ENCODE results near the gene ZNF280D.

ZNF280D gene

GRCh38 chr15:56749982-56750381 lies 16.7 kb upstream of the ZNF280D start:
- Histone ChIP-seq H3K23ac (ENCODE audit: low read depth, low read length, poor library complexity) (no peak overlapping the region), H2AFZ (ENCODE audit: low read length) (no peak overlapping the region), H2AK5ac (ENCODE audit: low read depth, low read length) (no peak overlapping the region), H3K4ac (ENCODE audit: low read length) (no peak overlapping the region), H2BK5ac (ENCODE audit: low read length) (no peak overlapping the region), H3K79me1 (ENCODE audit: low read depth, low read length) (no peaks in the 10 kb centered on the region), H2BK12ac (ENCODE audit: low read length) (no peak overlapping the region), H3K9ac (ENCODE audit: low read depth, low read length, poor library complexity) (no peak overlapping the region), H3K36me3 (replicated peaks in 1 of 2; ENCODE audit: control insufficient read depth in 2 of 2, insufficient read depth in 2 of 2, low read length in 2 of 2) (no peaks in the 10 kb centered on the region), H2BK120ac (ENCODE audit: low read depth, low read length) (no peak overlapping the region), H3K27ac (replicated peaks; ENCODE audit: low read length) (no peak overlapping the region), H2BK15ac (ENCODE audit: low read length) (no peak overlapping the region), H3K4me1 (ENCODE audit: control insufficient read depth in 2 of 2, insufficient read depth in 1 of 2, low read depth in 1 of 2, low read length in 2 of 2) (no peaks in the 10 kb centered on the region), H4K8ac (ENCODE audit: low read depth, low read length) (no peak overlapping the region), H3K9me3 (replicated peaks in 1 of 2; ENCODE audit: control insufficient read depth in 2 of 2, insufficient read depth in 1 of 2, low read depth in 1 of 2, low read length in 2 of 2) (no peaks in the 10 kb centered on the region), H3K18ac (ENCODE audit: low read length) (no peak overlapping the region), H3K4me2 (ENCODE audit: insufficient read depth, low read length, poor library complexity, severe bottlenecking) (no peak overlapping the region), H3K14ac (ENCODE audit: low read length) (no peak overlapping the region), H3K4me3 (ENCODE audit: low read length in 2 of 2) (no peak overlapping the region), H4K91ac (ENCODE audit: low read depth, low read length, poor library complexity) (no peak overlapping the region), H3K27me3 (ENCODE audit: control insufficient read depth in 3 of 3, insufficient read depth in 3 of 3, low read depth in 1 of 3, low read length in 3 of 3) (no peaks in the 10 kb centered on the region)
- DNase-seq (ENCODE audit: low spot score): no peak
- no CpG with 5 or more reads among the region's 1 CpG for WGBS, 2 donors (ENCODE audit: extremely low coverage in 2 of 2, insufficient read length in 2 of 2, insufficient replicate concordance in 1 of 2)

- no peak overlapping the region for H2BK5ac ChIP-seq (ENCODE audit: low read length)
- H2AFZ ChIP-seq (ENCODE audit: low read length): no peak overlapping the region
- no peak overlapping the region for H3K4me3 ChIP-seq (ENCODE audit: low read length in 2 of 2)
- H3K4ac ChIP-seq (ENCODE audit: low read length): no peak overlapping the region
- no peak overlapping the region for H2AK5ac ChIP-seq (ENCODE audit: low read depth, low read length)
- WGBS, 2 donors (ENCODE audit: extremely low coverage in 2 of 2, insufficient read length in 2 of 2, insufficient replicate concordance in 1 of 2): no CpG with 5 or more reads among the region's 5 CpGs
- no peaks in the 10 kb centered on the region for H3K9me3 ChIP-seq (replicated peaks in 1 of 2; ENCODE audit: control insufficient read depth in 2 of 2, insufficient read depth in 1 of 2, low read depth in 1 of 2, low read length in 2 of 2)
- no peak overlapping the region for H3K18ac ChIP-seq (ENCODE audit: low read length)
- H2BK120ac ChIP-seq (ENCODE audit: low read depth, low read length): no peak overlapping the region
- H4K8ac ChIP-seq (ENCODE audit: low read depth, low read length): no peak overlapping the region
- no peak overlapping the region for H3K14ac ChIP-seq (ENCODE audit: low read length)
- no peak for DNase-seq (ENCODE audit: low spot score)
- no peak overlapping the region for H2BK12ac ChIP-seq (ENCODE audit: low read length)
- no peak overlapping the region for H3K23ac ChIP-seq (ENCODE audit: low read depth, low read length, poor library complexity)
- H3K27ac ChIP-seq (replicated peaks; ENCODE audit: low read length): no peak overlapping the region
- H3K27me3 ChIP-seq (ENCODE audit: control insufficient read depth in 3 of 3, insufficient read depth in 3 of 3, low read depth in 1 of 3, low read length in 3 of 3): no peaks in the 10 kb centered on the region
- no peak overlapping the region for H3K9ac ChIP-seq (ENCODE audit: low read depth, low read length, poor library complexity)
- H3K79me1 ChIP-seq (ENCODE audit: low read depth, low read length): no peaks in the 10 kb centered on the region
- no peak overlapping the region for H4K91ac ChIP-seq (ENCODE audit: low read depth, low read length, poor library complexity)
- H2BK15ac ChIP-seq (ENCODE audit: low read length): no peak overlapping the region
- no peaks in the 10 kb centered on the region for H3K4me1 ChIP-seq (ENCODE audit: control insufficient read depth in 2 of 2, insufficient read depth in 1 of 2, low read depth in 1 of 2, low read length in 2 of 2)
- no peak overlapping the region for H3K4me2 ChIP-seq (ENCODE audit: insufficient read depth, low read length, poor library complexity, severe bottlenecking)
- H3K36me3 ChIP-seq (replicated peaks in 1 of 2; ENCODE audit: control insufficient read depth in 2 of 2, insufficient read depth in 2 of 2, low read length in 2 of 2): no peaks in the 10 kb centered on the region
Measured at GRCh38 chr15:56744701-56745683, 11.7 kb upstream of the ZNF280D start.

- DNase-seq (ENCODE audit: low spot score): no peak
- H3K9me3 ChIP-seq (replicated peaks in 1 of 2; ENCODE audit: control insufficient read depth in 2 of 2, insufficient read depth in 1 of 2, low read depth in 1 of 2, low read length in 2 of 2): no peaks in the 10 kb centered on the region
- no peak overlapping the region for H3K27ac ChIP-seq (replicated peaks; ENCODE audit: low read length)
- H3K4me1 ChIP-seq (ENCODE audit: control insufficient read depth in 2 of 2, insufficient read depth in 1 of 2, low read depth in 1 of 2, low read length in 2 of 2): no peaks in the 10 kb centered on the region
- H3K23ac ChIP-seq (ENCODE audit: low read depth, low read length, poor library complexity): no peak overlapping the region
- no peak overlapping the region for H3K4me2 ChIP-seq (ENCODE audit: insufficient read depth, low read length, poor library complexity, severe bottlenecking)
- no peak overlapping the region for H4K8ac ChIP-seq (ENCODE audit: low read depth, low read length)
- no peaks in the 10 kb centered on the region for H3K36me3 ChIP-seq (replicated peaks in 1 of 2; ENCODE audit: control insufficient read depth in 2 of 2, insufficient read depth in 2 of 2, low read length in 2 of 2)
- no CpG with 5 or more reads among the region's 2 CpGs for WGBS, 2 donors (ENCODE audit: extremely low coverage in 2 of 2, insufficient read length in 2 of 2, insufficient replicate concordance in 1 of 2)
- H2BK12ac ChIP-seq (ENCODE audit: low read length): no peak overlapping the region
- H2BK120ac ChIP-seq (ENCODE audit: low read depth, low read length): no peak overlapping the region
- H2AFZ ChIP-seq (ENCODE audit: low read length): no peak overlapping the region
- H3K27me3 ChIP-seq (ENCODE audit: control insufficient read depth in 3 of 3, insufficient read depth in 3 of 3, low read depth in 1 of 3, low read length in 3 of 3): no peaks in the 10 kb centered on the region
- H2BK15ac ChIP-seq (ENCODE audit: low read length): no peak overlapping the region
- H2AK5ac ChIP-seq (ENCODE audit: low read depth, low read length): no peak overlapping the region
- no peak overlapping the region for H3K9ac ChIP-seq (ENCODE audit: low read depth, low read length, poor library complexity)
- H3K14ac ChIP-seq (ENCODE audit: low read length): no peak overlapping the region
- H3K18ac ChIP-seq (ENCODE audit: low read length): no peak overlapping the region
- H3K4me3 ChIP-seq (ENCODE audit: low read length in 2 of 2): no peak overlapping the region
- no peak overlapping the region for H3K4ac ChIP-seq (ENCODE audit: low read length)
- H2BK5ac ChIP-seq (ENCODE audit: low read length): no peak overlapping the region
- H4K91ac ChIP-seq (ENCODE audit: low read depth, low read length, poor library complexity): no peak overlapping the region
- H3K79me1 ChIP-seq (ENCODE audit: low read depth, low read length): no peaks in the 10 kb centered on the region
Measured at GRCh38 chr15:56741541-56741940, 8.2 kb upstream of the ZNF280D start.

- Histone ChIP-seq H3K14ac (ENCODE audit: low read length) (no peak overlapping the region), H3K18ac (ENCODE audit: low read length) (no peak overlapping the region), H3K79me1 (ENCODE audit: low read depth, low read length) (no peaks in the 10 kb centered on the region), H3K9ac (ENCODE audit: low read depth, low read length, poor library complexity) (no peak overlapping the region), H4K8ac (ENCODE audit: low read depth, low read length) (no peak overlapping the region), H3K23ac (ENCODE audit: low read depth, low read length, poor library complexity) (no peak overlapping the region), H3K4me2 (ENCODE audit: insufficient read depth, low read length, poor library complexity, severe bottlenecking) (no peak overlapping the region), H2BK120ac (ENCODE audit: low read depth, low read length) (no peak overlapping the region), H3K27me3 (ENCODE audit: control insufficient read depth in 3 of 3, insufficient read depth in 3 of 3, low read depth in 1 of 3, low read length in 3 of 3) (no peaks in the 10 kb centered on the region), H2AK5ac (ENCODE audit: low read depth, low read length) (no peak overlapping the region), H2AFZ (ENCODE audit: low read length) (peak overlapping the region; percentile 7), H2BK5ac (ENCODE audit: low read length) (no peak overlapping the region), H3K4me1 (ENCODE audit: control insufficient read depth in 2 of 2, insufficient read depth in 1 of 2, low read depth in 1 of 2, low read length in 2 of 2) (no peaks in the 10 kb centered on the region), H3K4ac (ENCODE audit: low read length) (no peak overlapping the region), H3K36me3 (replicated peaks in 1 of 2; ENCODE audit: control insufficient read depth in 2 of 2, insufficient read depth in 2 of 2, low read length in 2 of 2) (no peaks in the 10 kb centered on the region), H3K4me3 (ENCODE audit: low read length in 2 of 2) (no peak overlapping the region), H3K9me3 (replicated peaks in 1 of 2; ENCODE audit: control insufficient read depth in 2 of 2, insufficient read depth in 1 of 2, low read depth in 1 of 2, low read length in 2 of 2) (no peaks in the 10 kb centered on the region), H2BK15ac (ENCODE audit: low read length) (no peak overlapping the region), H2BK12ac (ENCODE audit: low read length) (no peak overlapping the region), H3K27ac (replicated peaks; ENCODE audit: low read length) (no peak overlapping the region), H4K91ac (ENCODE audit: low read depth, low read length, poor library complexity) (no peak overlapping the region)
- DNase-seq (ENCODE audit: low spot score): no peak
Measured at GRCh38 chr15:56739964-56740640, 6.8 kb upstream of the ZNF280D start.
